GM12864 (cell line): ENCODE data around the gene HAUS5.

Experiments used
- DNase-seq: peaks from one replicate; pipeline ENCODE4 v3.0.0-alpha.2; 2011; ENCODE audit warnings: low read depth
- H3K4me3 ChIP-seq: 2 replicates; pipeline ENCODE4 v1.5.1; 2011; ENCODE audit warnings: mild to moderate bottlenecking, low read depth, low read length, control low read depth
- CTCF ChIP-seq: IDR thresholded peaks from 2 replicates; pipeline ENCODE4 v1.5.1; 2011; ENCODE audit warnings: low read depth, mild to moderate bottlenecking, moderate library complexity, low read length, control low read depth, inconsistent platforms; ENCODE audit errors: missing control alignments

The HAUS5 gene

GRCh38 chr19:35571406-35571965 lies 41.0 kb upstream of the HAUS5 start:
- H3K4me3 ChIP-seq = no peak overlapping the region
- no peak for DNase-seq
- no peak for TF ChIP-seq CTCF

DNA sequence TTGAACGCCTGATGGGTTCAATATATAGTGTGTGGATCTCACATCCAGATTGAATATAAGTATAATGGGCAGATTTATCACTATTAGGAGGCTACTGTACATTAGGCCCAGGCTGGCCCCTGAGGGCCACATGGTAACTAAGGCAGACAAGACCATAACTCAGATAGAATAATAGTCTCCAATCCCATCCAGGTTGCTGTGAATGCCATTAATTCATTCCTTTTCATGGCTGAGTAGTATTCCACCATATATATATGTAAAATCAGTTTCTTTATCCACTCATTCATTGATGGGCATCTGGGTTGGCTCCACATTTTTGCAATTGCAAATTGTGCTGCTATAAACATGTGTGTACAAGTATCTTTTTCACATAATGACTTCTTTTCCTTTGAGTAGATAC lies 34.6 kb upstream of the HAUS5 start:
- DNase-seq = no peak
- H3K4me3 ChIP-seq = no peak overlapping the region
- TF ChIP-seq CTCF = no peak

- DNase-seq = no peak
- no peak overlapping the region for H3K4me3 ChIP-seq
- no peak for TF ChIP-seq CTCF
Measured at GRCh38 chr19:35578707-35579106, 33.8 kb upstream of the HAUS5 start.

DNA sequence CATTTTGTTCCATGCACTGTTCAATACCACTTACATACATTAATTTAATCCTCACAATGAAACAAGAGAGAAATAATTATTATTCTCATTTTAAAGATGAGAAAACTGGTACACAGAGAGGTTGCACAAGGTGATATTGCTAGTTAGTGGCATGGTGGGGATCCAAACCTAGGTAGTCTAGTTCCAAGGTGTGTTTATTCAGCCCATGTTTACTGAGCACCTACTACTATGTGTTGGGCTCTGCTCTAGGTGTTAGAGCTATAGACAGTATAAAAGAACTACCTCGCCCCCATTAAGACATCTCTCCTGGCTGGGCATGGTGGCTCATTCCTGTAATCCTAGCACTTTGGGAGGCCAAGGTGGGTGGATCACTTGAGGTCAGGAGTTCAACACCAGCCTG lies 29.8 kb upstream of the HAUS5 start:
- H3K4me3 ChIP-seq = no peak overlapping the region
- no peak for TF ChIP-seq CTCF
- DNase-seq = no peak

DNA sequence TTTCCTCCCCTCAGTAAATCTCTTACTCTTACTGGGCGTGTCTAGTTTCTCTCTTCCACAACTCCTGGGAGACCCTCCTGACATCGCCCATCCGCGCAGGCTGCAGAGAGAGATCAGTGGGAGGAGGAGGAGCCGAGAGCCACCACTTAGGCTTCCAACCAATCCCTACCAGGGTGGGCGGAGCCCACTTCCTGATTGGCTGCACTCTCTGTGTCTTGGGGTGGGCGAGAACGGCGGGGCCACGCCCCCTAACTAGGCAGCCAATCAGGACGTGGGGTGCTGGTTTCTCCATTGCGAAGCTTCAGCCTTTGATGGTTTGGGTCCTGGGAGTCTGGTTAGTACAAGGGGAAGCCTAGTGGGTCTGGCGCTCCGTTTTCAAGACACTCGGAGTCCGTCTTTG lies 26.7 kb upstream of the HAUS5 start, which contains the start of gene PMIS2:
PMIS2 (plus strand) TSS at position 326 of the 400 bp plus-strand sequence. CDS start 87 bp downstream, outside the sequence.
- H3K4me3 ChIP-seq = no peak within 1 kb of the TSS
- no peak for TF ChIP-seq CTCF
- no peak for DNase-seq

DNA sequence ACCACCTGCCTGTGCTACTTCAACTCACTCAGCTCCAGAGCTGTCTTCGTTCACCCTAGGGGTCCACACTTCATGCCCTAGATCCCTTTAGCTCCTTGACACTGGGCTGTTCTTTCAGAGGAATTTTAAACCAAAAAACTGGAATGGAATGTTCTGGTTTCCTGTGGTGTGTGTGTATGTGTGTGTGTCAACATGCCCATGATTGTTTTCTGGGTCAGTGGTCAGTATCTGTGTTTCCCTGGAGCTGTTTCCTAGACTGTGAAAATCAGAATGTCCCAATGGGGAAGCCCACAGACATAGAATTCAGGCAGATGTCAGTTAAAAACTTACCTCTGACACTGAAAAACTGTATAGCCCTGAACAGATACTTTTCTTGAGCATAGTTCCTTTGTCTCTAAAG lies 25.2 kb upstream of the HAUS5 start:
- no peak for TF ChIP-seq CTCF
- no peak for DNase-seq
- no peak overlapping the region for H3K4me3 ChIP-seq

DNA sequence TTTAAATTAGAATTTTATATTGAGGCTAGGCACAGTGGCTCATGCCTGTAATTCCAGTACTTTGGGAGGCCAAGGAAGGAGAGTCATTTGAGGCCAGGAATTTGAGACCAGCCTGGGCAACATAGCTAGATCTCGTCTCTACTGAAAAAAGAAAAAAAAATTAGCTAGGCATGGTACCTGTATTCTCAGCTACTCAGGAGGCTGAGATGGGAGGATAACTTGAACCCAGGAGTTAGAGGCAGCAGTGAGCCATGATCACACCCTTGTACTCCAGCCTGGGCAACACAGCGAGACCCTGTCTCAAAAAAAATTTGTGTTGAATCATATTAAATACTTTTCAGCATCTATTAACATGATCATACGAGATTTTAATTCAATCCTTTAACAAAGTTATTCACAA lies 21.7 kb upstream of the HAUS5 start:
- no peak overlapping the region for H3K4me3 ChIP-seq
- DNase-seq = no peak
- TF ChIP-seq CTCF = no peak
